ENCODE measurements around the gene PPP2R2D.

DNA sequence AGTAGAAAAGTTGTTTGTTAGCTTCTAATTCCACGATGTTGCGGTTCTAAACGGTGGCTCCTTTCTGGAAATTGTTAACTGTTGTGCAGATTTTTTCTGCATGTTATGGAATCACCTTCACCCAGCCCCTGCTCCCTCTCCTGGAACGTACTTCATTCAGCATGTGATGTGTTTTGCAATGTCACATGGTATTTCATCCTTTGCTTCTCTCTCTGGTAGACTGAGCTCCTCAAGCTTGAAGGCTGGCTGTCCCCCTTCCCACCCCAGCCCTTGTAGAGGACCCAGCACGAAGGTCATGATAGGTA, 4.4 kb downstream of the PPP2R2D start:
- TF ChIP-seq, protein P1, sequence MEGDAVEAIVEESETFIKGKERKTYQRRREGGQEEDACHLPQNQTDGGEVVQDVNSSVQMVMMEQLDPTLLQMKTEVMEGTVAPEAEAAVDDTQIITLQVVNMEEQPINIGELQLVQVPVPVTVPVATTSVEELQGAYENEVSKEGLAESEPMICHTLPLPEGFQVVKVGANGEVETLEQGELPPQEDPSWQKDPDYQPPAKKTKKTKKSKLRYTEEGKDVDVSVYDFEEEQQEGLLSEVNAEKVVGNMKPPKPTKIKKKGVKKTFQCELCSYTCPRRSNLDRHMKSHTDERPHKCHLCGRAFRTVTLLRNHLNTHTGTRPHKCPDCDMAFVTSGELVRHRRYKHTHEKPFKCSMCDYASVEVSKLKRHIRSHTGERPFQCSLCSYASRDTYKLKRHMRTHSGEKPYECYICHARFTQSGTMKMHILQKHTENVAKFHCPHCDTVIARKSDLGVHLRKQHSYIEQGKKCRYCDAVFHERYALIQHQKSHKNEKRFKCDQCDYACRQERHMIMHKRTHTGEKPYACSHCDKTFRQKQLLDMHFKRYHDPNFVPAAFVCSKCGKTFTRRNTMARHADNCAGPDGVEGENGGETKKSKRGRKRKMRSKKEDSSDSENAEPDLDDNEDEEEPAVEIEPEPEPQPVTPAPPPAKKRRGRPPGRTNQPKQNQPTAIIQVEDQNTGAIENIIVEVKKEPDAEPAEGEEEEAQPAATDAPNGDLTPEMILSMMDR (optimal IDR thresholded peaks at IDR 0.05 in 1 of 3, IDR thresholded peaks at IDR 0.05 in 1 of 3, conservative IDR thresholded peaks at IDR 0.05 in 1 of 3; ENCODE audit: extremely low read depth in 1 of 3, insufficient read depth in 2 of 3, low read length in 3 of 3) = no peak
- no peak for TF ChIP-seq EZH2 (IDR thresholded peaks at IDR 0.05; ENCODE audit: low read length)

All from keratinocyte (primary cell).